Fibroblast of skin of scalp (primary cell): ENCODE results near the gene COX18. TPM values are rescaled to one million over a fixed set of nuclear protein-coding genes. Genes with fewer than 3 reads are reported as not detected.

Source experiments
- DNase-seq: peaks from one replicate; pipeline ENCODE4 v3.0.0-alpha.2; 2013
- polyA plus RNA-seq, 2 experiments: library from polyadenylated mRNA; unstranded; fragments of 120-200 nt; gene quantifications; one replicate each; pipeline ENCODE4 v1.2.1, GENCODE V29; 2013; ENCODE audit not compliant: insufficient read length in 2 of 2

COX18 gene
- 8.4 TPM for polyA plus RNA-seq (2013, experiment 1 of 2; ENCODE audit: insufficient read length)
- polyA plus RNA-seq (2013, experiment 2 of 2; ENCODE audit: insufficient read length), result 8.6 TPM

- peak; percentile 99 for DNase-seq
Observed at GRCh38 chr4:73069338-73070073, at the start of gene COX18. Gene COX18 (minus strand): TSS chr4:73069716. CDS start chr4:73069649, 67 bp downstream.

GRCh38 chr4:73109493-73109892 is 40.0 kb upstream of the COX18 start:
- DNase-seq, result no peak

GRCh38 chr4:73104695-73105094 is 35.2 kb upstream of the COX18 start:
- no peak for DNase-seq

GRCh38 chr4:73103799-73104503 is 34.4 kb upstream of the COX18 start:
- DNase-seq, result no peak

- DNase-seq, result no peak
Observed at GRCh38 chr4:73099143-73099542, 29.6 kb upstream of the COX18 start.

GRCh38 chr4:73098713-73099112 is 29.2 kb upstream of the COX18 start:
- no peak for DNase-seq

- DNase-seq, result no peak
Observed at GRCh38 chr4:73098016-73098415, 28.5 kb upstream of the COX18 start.

GRCh38 chr4:73092868-73093267 is 23.4 kb upstream of the COX18 start:
- no peak for DNase-seq

GRCh38 chr4:73090738-73091137 is 21.2 kb upstream of the COX18 start:
- no peak for DNase-seq

GRCh38 chr4:73087871-73088270 is 18.4 kb upstream of the COX18 start:
- no peak for DNase-seq

GRCh38 chr4:73086095-73086868 is 16.8 kb upstream of the COX18 start:
- DNase-seq, result no peak

- DNase-seq, result no peak
Observed at GRCh38 chr4:73080789-73081188, 11.3 kb upstream of the COX18 start.

- DNase-seq, result no peak
Observed at GRCh38 chr4:73075832-73076231, 6.3 kb upstream of the COX18 start.

- no peak for DNase-seq
Observed at GRCh38 chr4:73070074-73070390, 516 bp upstream of the COX18 start.

- peak; percentile 12 for DNase-seq
Observed at GRCh38 chr4:73068491-73069337, 802 bp downstream of the COX18 start.

- DNase-seq, result no peak
Observed at GRCh38 chr4:73067971-73068394, 1.5 kb downstream of the COX18 start.

- DNase-seq, result no peak
Observed at GRCh38 chr4:73066928-73067327, 2.6 kb downstream of the COX18 start.

GRCh38 chr4:73066445-73066844 is 3.1 kb downstream of the COX18 start:
- DNase-seq, result no peak

GRCh38 chr4:73064536-73064935 is 5.0 kb downstream of the COX18 start:
- no peak for DNase-seq

GRCh38 chr4:73055241-73055897 is 14.1 kb downstream of the COX18 start:
- DNase-seq, result no peak

- DNase-seq, result peak; percentile 28
Observed at GRCh38 chr4:73053974-73054480, 15.5 kb downstream of the COX18 start.

GRCh38 chr4:73053076-73053475 is 16.4 kb downstream of the COX18 start:
- DNase-seq, result no peak
